Fibroblast of villous mesenchyme (primary cell): ENCODE measurements around the gene ABLIM1. TPM values are rescaled to one million over a fixed set of nuclear protein-coding genes. Genes with fewer than 3 reads are reported as not detected.

ENCODE experiments used
- DNase-seq: peaks from one replicate; pipeline ENCODE4 v3.0.0-alpha.2; 2010; ENCODE audit warnings: low read depth
- H3K4me3 ChIP-seq: 2 replicates; pipeline ENCODE4 v1.5.1; 2011; ENCODE audit warnings: low read depth, mild to moderate bottlenecking, low read length
- total RNA-seq: library from RNA; depleted of rRNA; stranded (reverse); fragments of >200 nt; gene quantifications from 2 replicates; pipeline ENCODE4 v1.2.3, GENCODE V29; 2012
- TF ChIP-seq, protein P1 (sequence below): IDR thresholded peaks from 2 replicates; pipeline ENCODE4 v1.5.1; 2012; ENCODE audit warnings: low read depth, mild to moderate bottlenecking, low read length; ENCODE audit not compliant: insufficient read depth

The ABLIM1 gene
- total RNA-seq, 1 donor: 18.6 TPM

DNA sequence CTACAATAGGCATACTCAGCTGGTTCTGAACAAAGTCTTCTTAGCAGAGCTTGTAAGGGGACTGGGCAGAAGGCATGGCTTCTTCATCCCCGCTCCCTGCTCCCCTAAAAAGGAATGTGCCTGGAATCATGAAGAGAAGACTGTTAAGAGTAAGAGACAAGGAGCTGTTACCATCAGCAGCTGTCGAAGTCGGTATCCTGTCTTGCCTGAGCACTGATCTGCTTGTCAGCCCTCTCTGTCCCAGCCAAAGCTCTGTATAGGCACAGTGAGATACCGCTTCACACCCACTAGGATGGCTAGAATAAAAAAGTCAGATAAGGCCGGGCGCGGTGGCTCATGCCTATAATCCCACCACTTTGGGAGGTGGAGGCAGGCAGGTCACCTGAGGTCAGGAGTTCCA, 2.4 kb downstream of the ABLIM1 start:
- TF ChIP-seq, protein P1, sequence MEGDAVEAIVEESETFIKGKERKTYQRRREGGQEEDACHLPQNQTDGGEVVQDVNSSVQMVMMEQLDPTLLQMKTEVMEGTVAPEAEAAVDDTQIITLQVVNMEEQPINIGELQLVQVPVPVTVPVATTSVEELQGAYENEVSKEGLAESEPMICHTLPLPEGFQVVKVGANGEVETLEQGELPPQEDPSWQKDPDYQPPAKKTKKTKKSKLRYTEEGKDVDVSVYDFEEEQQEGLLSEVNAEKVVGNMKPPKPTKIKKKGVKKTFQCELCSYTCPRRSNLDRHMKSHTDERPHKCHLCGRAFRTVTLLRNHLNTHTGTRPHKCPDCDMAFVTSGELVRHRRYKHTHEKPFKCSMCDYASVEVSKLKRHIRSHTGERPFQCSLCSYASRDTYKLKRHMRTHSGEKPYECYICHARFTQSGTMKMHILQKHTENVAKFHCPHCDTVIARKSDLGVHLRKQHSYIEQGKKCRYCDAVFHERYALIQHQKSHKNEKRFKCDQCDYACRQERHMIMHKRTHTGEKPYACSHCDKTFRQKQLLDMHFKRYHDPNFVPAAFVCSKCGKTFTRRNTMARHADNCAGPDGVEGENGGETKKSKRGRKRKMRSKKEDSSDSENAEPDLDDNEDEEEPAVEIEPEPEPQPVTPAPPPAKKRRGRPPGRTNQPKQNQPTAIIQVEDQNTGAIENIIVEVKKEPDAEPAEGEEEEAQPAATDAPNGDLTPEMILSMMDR: no peak
- no peak for DNase-seq
- no peak overlapping the region for H3K4me3 ChIP-seq

DNA sequence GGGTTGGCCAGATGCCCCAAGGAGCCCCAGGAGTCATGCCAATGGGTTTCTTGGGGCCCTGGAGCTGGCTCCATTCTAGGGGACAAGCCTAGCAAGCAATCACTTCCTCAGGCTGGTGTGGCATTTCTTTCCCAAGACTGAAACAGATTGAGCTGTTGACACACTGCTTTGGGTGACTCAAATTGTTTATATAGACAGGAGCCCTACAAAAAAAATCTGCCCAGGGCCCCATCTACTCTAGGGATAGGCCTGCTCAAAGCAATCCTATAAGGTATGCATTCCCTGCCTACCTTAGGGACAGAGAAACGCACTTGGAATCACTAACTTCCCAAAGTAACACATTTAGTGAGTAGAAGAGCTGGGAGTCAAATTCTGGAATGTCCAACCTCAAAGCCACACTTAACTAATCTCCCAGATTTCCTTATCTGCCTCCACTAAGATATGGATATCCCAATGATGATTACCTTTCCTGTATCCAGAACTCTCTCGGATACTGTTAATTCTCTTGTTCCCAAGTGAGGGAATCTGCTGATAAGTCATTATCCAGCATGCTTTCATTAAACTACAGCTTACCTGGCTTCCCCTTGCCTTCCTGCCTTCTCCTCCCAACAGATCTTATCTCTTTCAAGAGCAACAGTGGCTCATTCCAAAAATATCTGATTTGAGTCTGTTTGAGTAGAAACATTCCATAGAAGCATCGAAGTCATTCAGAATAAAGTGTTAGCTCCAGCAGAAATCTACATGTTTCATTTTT, 3.1 kb downstream of the ABLIM1 start:
- peak; percentile 52 for DNase-seq
- TF ChIP-seq, protein P1: no peak
- H3K4me3 ChIP-seq: no peak overlapping the region

DNA sequence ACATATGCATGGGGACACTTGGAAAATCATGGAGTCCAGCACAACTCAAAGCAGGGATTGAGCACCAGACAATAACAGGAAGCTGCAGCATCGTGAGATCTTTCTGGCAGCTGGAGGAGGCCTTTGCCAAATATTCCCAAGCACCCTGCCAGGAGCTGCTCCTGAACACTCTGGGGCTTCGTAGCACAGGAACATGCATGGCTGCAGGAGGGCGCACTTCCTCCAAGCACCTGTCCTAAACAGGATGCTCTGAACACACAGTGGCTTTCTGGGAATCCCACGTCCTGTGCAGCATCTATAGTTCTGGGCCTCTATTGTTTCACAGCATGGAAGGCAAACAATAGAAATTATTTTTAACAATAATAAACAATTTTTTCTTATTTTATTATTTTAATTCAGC, 4.1 kb downstream of the ABLIM1 start:
- no peak overlapping the region for H3K4me3 ChIP-seq
- no peak for DNase-seq
- TF ChIP-seq, protein P1: no peak

DNA sequence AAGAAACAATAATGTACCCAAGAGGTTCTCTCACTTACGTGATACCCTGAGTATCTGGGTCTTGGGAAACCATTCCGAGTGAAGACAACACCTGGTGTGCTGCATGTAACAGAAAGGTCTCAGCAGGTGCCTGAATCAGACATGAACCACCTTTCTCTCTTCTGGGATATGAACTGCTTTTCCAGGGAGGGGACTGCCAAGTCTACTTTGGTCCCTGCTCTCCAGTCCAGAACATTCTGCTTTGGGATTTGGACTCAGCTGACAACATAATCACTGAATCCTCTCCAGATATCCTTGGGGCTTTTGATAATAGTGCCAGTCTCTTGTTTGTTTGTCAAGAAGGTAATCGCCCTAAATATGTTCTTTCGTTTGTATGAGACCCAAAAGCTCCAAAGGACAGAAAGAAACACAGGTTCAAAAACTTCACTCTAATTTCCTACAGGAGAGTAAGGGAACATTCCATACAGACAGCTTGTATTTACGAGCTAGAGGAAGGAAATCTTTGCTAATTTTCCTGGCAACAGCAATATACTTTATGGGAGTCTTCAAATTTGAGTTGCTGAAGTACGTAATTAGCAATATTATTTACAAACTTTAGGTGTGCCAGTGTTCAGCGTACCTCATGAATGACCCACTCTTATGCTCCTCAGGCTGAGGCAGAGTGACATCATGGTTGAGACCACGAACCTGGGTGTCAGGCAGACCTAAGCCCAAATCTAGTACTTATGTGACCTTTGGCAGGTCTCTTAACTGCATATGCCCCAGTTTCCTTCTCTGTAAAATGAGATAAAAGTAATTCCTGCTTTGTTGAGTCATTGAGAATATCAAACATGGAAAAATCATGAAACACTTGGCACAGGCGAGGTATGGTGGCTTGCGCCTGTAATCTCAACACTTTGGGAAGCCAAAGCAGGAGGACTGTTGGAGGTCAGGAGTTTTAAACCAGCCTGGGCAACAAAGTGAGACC, 5.4 kb downstream of the ABLIM1 start:
- no peak overlapping the region for H3K4me3 ChIP-seq
- TF ChIP-seq, protein P1: no peak
- DNase-seq: peak; percentile 20

DNA sequence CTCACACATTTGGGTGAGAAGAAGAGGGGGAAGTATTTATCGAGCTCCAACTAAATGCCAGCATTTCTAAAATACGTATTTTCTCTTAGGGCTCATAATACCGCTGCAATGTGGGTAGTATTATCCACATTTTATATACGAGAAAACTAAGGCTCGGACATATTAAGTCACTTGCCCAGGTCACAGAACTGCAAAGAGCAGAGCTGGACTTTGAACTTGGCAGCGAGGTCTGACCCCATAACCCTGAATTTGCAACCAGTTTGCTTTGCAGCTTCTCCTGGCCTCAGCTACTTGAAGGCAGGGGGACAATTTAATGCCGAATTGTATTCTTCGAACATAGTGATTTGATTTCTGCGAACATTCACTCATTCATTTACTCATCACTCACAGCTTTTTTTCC, 7.2 kb downstream of the ABLIM1 start:
- no peak overlapping the region for H3K4me3 ChIP-seq
- TF ChIP-seq, protein P1: no peak
- no peak for DNase-seq

DNA sequence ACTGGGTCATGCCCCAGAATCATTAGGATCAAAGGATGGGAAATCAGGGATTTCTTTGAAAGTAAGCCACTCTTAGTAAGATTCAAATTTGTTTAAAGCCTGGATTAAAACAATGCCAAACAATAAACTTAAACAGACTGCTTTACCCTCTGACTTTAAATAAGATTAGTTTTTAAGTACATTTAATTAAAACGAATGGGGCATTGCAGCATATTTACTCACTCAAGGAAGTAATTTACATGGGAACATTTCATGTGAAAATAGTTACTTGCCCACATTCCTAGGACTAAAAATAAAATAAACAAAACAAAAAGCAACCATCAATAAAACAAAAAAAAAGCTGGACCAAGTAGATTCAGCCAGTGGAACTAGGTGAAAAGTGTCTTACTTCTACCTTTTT, 7.8 kb downstream of the ABLIM1 start:
- TF ChIP-seq, protein P1: no peak
- DNase-seq: peak; percentile 45
- no peak overlapping the region for H3K4me3 ChIP-seq
